ENCODE results near the gene UTF1.

The UTF1 gene, protein sequence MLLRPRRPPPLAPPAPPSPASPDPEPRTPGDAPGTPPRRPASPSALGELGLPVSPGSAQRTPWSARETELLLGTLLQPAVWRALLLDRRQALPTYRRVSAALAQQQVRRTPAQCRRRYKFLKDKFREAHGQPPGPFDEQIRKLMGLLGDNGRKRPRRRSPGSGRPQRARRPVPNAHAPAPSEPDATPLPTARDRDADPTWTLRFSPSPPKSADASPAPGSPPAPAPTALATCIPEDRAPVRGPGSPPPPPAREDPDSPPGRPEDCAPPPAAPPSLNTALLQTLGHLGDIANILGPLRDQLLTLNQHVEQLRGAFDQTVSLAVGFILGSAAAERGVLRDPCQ

DNA sequence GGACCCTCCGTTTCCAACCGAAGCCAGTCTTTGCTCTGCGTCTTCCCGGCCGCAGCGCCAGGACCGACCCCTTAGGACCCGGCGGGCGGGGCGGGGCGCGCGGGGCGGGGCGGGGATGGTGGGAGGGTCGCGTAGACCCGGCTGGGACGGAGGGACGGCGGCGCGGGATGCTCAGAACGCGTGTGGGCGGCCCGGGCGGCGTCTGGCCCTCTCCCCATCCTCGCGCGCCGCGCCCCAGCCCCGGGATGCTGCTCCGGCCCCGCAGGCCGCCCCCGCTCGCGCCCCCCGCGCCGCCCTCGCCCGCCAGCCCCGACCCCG, at the start of gene UTF1:
Gene UTF1 (plus strand): TSS at position 174 of the 318 bp plus-strand sequence. CDS start 72 bp downstream, at position 246.
- DNase-seq (ENCODE audit: low read depth) = no peak

DNA sequence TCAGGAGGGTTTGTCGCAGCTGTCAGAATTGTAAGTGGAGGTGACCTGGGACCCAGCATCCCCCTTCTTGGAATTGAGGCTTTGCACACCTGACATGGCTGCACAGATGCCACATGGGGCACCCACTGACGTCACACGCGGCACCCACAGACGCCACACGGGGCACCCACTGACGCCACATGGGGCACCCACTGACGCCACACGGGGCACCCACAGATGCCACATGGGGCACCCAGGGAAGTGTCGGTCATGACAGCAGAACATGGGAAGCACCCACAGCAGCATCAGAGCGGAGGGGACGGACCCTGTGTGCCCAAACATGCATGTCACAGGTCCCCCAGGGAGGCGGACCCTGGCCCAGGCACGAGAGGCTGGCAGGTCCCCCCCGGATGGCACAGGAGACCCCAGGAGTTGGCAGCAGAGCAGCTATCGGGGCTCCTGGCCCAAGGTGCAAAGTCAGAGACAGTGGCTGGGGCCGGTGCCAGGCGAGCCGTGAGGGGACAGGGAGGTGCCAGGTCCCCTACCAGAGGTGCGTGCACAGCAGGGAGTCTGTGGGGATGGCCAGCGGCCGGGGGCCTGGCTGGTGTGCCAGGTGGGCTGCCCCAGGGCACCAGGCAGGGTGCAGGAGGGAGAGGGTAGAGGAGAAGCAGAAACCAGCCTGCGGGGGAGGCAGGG, 48.9 kb upstream of the UTF1 start:
- DNase-seq (ENCODE audit: low read depth) = no peak

DNA sequence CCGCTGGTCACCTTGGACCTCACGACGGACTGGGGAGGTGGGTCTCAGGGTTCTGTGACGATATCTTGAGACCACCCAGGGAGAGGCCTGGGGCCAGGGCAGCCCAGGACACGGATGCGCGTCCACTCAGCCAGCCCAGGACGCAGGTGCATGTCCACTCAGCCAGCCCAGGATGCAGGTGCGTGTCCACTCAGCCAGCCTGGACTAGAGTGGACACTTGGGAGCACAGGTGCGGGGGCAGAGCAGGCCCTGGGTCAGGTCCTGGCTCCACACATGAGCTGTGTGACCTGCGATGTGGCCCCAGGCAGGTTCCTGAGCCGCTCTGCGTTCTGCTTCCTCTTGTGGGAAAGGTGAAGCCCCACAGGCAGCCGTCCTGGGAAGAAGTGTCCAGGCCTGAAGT, 47.8 kb upstream of the UTF1 start:
- DNase-seq (ENCODE audit: low read depth) = no peak

DNA sequence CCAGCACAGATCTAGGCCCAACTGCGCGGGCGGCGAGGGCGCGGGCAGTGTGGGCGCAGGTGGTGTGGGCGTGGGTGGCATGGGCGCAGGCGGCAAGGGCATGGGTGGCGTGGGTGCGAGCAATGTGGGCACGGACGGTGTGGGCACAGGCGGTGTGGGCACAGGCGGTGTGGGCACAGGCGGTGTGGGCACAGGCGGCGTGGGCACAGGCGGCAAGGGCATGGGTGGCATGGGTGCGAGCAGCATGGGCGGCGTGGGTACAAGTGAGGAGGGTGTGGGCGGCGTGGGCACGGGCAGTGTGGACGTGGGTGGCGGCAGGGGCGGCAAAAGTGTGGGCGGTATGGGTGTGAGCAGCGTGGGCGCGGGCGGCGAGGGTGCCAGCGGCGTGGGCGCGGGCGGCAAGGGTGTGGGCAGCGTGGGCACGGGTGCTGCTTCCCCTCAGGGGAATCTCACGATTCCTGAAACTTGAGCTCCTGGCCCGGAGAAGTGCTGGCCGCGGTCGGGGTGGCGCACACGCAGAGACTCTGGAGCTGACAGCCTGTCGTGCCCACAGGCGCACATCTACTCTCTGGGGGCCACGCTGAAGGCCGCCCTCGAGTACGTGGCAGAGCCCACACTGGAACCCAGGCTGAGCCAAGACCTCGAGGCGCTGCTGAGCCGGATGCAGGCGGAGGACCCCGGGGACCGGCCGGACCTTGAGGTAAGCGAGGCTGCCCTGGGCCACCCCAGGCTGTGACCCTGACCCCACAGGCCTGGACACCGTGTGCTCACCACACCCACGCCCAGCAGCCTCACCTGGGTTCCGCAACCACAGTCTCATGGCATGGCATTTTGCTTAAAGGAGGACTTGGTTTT, 47.0 kb upstream of the UTF1 start:
- no peak for DNase-seq (ENCODE audit: low read depth)

DNA sequence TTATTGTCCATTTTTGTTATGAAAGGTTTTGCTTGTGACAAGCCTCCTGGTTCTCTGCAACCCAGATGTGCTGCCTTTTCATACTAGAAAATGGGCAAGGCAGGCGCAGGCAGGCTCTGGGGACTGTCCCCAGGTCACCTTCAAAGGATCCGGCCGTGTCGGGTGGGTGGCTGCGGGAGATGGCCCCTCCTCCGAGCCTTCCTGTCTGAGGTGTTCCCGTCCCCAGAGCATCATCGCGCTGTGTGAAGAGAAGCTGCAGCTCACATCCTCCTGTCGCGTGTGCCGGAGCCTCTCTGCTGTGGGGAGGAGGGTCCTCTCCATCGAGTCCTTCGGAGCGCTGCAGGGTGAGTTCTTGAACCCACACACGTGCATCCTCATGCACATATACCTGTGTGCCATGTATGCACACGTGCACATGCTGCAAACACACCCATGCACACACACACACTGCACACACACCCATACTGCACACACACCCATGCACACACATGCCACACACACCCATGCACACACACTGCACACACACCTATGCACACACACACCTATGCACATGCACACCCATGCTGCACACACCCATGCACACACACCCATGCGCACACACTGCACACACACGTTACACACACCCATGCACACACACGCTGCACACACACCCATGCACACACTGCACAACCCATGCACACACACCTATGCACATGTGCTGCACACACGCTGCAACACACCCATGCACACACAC, 46.2 kb upstream of the UTF1 start:
- no peak for DNase-seq (ENCODE audit: low read depth)

DNA sequence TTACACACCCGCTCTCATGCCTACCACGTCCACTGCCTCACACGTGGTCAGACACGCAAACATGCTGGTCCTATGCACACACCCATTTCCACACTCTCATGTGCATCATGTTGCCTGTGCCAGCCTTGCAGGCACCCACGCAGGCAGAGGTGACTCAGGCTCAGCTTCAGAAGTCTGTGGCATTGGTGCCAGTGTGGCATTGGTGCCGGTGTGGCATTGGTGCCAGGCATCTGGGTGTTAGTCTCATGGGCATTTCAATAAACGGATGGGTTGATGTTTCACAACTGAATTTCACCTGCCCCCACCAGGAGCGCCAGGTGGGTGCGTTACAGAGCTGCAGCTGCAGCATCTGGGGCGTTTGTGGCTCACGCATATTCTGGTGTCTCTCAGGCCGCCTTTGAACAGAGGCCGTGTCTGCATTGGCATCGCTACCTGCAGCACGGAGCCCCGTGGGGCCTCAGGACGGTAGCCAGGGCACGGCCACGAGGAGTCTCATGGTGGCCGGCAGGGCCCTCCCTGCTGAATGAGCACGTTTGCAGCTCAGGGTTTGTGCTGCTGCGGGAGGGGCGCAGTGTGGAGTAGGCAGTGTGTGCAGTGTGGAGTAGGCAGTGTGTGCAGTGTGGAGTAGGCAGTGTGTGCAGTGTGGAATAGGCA, 45.3 kb upstream of the UTF1 start:
- DNase-seq (ENCODE audit: low read depth) = no peak

DNA sequence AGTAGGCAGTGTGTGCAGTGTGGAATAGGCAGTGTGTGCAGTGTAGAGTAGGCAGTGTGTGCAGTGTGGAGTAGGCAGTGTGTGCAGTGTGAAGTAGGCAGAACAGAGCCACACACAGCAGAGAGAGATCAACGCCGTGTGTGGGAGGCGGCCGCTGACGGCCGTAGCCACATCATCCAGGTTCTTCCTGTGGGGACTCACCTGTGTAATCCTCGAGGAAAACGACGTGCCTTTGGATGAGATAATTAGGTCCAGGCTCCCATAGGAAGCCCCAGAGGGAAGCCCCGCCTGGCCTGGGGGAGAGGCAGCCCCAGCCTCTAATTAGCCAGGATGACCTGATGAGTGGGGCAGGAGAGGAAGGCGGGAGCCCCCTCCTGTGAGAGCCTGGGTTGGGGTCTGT, 44.6 kb upstream of the UTF1 start:
- no peak for DNase-seq (ENCODE audit: low read depth)

DNA sequence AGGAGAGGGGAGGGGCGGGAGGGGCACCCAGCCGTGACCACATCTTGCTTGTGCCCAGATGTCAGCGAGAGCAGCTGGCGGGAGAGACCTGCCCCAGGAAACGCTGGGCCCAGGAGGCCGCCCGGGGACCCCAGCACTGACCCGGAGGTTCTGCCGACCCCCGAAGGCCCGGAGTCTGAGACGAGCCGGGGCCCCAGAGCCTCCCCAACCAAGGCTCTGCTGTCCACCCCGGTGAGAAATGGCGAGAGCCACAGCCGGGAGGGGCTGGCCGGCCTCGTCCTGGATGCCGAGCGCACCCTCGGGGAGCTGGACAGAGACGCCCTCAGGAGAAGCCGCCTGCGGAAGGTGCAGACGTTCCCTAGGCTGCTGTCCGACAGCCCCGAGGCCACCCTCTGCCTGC, 44.1 kb upstream of the UTF1 start:
- DNase-seq (ENCODE audit: low read depth) = no peak

DNA sequence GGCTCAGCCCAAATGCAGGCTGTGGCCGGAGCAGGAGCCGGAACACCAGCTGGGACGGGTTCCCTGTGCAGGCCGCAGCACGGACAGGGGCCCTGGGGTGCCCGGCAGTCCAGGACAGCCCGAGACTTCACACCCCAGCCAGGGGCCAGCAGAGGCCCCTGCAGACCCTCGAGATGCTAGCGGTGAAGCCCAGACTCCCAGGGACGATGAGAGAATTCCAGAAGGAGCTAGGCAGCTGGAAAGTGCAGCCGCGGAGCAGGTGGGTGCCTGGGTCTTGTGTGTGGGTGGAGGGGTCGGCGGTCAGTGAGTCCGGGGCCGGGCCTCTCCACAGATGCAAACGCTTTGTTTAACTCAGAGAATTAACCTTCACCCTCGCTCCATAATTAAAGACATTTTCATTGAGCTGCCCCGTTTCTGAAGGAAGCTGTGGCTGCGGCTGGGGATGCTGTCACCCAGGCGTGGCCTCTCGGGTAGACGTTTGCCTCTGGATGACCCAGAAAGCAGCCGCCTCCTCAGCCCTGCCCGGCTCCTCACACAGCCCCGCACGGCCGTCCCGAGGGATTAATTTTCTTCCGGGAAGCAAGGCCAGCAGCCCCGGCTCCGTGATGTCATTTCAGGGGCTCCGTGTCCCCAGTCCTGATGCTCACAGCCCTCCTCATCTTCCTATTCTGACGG, 43.5 kb upstream of the UTF1 start:
- no peak for DNase-seq (ENCODE audit: low read depth)

DNA sequence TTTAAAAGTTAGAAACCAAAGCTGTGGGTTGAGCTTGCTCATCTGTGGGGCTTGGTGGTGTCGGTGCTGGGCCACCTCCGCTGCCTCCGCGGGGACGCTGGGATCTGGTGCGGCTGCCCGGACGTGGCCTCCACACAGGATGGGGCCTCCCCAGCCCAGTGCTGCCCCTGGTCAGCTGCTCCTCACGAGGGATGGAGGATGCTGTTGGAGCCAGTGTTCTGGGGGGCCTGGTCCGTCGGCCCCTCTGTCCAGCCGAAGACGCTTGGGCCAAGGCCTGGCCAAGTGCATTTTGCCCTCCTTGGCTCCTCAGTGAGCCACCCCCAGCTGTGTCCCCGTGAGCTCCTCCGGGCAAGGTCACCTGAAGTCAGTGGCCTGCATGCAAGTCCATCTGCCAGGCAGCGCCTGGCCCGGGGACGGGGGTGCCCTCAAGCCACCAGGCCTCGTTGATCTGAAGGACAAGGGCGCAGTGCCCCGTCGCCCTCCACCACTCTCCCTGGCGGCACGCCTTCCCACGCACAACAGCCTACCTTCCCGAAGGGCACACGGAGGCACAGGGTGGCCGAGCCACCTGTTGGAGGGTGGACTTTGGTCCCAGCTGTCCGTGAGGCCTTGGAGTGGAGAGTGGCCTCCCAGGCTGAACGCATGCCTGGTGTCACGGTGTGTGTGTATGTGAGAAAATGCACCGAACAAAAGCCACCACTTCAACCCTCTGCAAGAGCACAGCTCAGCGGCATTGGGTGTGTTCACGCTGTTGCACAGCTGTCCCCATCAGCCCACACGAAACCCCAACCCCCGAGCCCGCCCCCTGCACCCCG, 42.7 kb upstream of the UTF1 start:
- no peak for DNase-seq (ENCODE audit: low read depth)

DNA sequence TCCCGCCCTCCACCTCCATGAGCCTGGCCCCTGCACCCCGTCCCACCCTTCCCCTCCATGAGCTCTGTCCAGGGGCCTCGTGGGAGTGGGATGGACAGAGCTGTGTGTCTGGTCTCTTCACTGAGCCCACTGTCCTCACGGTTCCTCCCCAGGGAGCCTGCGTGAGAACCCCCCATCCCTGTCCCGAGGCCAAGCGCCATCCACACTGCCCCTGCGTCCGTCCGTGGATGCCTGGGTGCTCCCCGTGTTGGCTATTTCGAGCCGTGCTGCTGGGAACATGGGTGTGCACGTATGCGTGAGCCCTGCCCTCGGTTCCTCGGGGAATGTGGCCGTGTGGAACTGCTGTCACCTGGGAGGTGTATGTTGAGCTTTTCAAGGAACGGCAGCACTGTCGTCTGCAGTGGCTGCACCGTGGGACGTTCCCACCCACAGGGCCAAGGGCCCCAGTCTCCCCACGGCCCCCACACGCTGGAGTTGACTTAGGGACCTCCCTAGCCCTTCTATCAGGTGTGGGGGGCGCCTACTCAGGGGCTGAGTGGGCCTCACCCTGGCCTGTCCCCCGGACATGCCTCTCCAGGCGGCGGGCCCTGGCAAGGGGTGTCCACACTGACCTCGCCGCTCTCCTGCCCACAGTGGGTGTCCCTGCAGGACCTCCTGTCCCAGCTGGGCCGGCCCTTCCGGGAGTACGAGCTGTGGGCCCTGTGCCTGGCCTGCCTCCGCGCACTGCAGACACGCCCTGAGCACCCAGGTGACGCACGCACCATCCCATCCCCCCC, 41.9 kb upstream of the UTF1 start:
- no peak for DNase-seq (ENCODE audit: low read depth)

DNA sequence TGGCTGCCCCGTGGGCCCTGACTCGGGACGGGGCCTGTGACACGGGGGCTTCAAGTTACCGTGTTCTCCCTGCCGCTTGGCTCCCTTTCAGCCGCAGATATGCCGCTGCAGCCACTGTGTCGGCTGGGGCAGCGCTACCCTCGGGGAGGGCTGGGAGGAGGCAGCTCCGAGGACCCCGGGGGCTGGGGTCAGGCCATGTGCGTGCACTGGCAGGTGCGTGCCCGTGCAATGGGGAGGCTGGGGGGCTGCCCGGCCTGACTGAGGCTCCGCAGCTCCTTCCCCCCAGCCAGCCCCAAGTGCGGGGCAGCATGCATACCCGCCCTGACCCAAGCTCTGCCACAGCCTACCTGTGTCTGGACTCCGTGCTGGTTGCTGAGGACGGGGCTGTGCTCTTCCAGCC, 40.8 kb upstream of the UTF1 start:
- no peak for DNase-seq (ENCODE audit: low read depth)

DNA sequence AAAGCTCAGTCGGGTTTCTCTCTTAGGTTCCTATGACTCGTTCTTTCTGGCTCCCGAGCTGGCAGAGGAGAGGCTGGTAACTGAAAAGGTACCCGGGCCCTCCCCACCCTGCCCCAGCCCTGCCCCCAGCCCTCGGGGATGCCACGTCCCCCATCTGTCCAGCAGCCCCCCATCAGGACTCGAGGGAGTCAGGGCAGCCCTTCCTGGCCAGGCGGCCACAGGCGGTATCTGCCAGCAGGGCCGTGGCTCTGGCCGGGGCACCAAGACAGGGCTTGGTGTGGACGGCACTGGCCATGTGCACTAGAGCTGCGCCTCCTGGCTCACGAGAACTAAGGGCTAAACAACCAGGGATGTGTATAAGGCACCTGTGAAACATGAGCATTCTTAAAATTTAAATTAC, 40.3 kb upstream of the UTF1 start:
- no peak for DNase-seq (ENCODE audit: low read depth)

DNA sequence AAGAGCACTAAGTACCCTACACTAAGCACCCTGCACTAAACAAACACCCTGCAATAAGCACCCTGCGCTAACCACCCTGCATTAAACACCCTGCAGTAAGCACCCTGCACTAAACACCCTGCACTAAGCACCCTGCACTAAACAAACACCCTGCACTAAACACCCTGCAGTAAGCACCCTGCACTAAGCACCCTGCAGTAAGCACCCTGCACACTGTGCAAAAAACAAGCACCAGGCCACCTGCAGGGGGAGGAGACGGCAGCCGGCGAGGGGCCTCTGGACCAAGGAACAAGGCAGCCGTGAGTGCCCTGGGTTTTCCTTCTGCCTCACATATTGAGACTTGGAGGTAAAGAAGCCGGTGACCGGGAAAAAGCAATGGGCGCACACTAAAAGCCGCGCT, 39.8 kb upstream of the UTF1 start:
- DNase-seq (ENCODE audit: low read depth) = no peak

DNA sequence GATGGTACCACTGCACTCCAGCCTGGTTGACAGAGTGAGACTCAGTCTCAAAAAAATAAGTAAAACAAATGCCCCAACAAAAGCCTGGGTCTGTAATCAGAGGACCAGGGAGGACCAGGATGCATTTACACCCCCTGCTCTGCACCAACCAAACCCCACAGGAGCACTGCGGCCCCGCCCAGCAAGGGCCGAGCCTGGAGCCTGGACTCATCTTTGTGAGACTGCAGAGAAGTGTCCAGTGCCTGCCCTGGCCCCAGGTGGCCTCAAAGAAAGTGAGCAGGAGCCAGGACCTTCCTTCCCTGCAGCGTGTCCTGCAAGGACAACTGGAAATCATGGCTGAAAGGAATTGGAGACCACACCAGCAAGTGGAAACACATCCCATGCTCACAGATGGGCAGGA, 38.4 kb upstream of the UTF1 start:
- no peak for DNase-seq (ENCODE audit: low read depth)

DNA sequence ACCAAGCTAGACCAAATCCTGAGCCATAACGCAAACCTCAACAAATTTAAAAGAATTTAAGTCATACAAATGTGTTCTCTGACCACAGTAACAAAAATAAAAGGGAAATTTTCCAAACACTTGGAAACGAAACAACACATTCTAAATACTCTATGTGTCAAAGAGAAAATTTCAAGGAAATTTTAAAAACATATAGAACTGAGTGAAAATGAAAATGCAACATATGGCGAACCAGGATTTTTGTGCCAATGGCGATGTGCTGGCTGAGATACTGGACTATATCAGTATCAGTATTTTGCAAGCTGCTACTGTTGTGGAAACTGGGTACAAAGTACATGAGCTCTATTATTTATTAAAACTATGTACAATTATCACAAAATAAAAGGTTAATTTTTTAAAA, 35.9 kb upstream of the UTF1 start:
- DNase-seq (ENCODE audit: low read depth) = no peak

DNA sequence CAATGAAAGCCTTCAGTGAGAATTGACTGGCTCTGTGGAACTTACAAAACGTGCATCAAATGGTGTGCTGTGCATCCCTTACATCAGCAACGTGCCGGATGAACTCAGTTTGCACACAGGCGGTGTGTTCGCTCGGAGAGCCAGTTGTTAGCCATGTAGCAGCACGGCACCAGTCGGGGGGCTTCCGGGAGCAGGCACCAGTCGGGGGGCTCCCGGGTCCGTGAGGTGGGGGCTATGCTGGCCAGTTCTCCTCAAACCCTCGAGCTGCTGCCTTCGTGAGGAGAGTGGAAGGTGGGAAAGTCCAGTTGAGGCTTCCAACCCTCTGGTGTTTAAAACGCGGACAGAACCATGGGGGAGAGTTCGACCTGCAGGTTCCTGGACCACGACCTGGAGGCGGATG, 34.9 kb upstream of the UTF1 start:
- no peak for DNase-seq (ENCODE audit: low read depth)

DNA sequence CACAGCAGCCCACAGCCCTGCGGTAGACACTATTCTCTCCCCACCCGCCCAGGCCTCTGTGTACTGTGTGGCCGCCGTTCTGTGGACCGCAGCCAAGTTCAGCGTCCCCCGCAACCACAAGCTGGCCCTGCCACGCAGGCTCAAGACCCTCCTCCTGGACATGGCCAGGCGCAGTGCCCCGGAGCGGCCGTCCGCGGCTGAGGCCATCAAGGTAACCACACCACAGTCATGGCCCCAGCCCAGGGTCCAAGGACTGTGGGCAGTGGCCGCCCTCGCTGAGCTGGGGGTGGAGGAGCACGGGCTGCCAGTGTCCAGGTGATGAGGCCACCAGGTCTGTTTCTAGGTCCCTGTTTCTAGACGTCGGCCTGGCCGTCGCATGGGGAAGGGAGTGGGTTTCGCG, 34.4 kb upstream of the UTF1 start:
- DNase-seq (ENCODE audit: low read depth) = no peak

DNA sequence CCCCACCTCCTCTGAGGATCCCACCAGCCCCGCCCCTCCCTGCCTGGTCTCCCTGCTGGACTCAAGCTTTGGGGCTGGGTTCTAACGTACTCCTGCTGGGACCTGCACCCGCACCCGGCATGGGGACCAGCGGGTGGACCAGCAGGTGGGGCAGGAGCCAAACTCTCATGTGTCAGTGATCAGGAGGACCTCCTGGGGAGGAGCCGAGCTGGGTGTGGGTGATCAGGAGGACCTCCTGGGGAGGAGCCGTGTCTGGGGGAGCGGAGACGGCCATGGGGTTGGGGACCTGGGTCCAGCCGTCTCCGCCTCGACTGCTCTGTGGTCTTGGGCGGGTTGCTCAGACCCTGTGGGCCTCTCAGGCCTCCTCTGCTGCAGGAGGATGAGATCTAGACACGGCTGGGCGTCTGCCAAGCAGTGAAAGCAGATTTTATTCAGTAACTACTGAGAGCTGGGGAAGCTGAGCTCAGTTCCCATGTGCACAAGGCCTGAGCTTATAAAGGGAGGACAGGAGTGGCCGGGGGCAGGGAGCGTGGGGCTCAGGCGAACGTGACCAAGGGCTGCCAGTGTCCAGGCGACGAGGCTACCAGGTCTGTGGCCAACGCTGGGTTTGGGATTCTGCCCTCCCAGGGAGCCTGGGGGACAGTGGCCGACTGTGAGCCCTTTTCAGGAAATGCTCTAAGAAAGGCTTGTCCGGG, 33.6 kb upstream of the UTF1 start:
- no peak for DNase-seq (ENCODE audit: low read depth)

All from non-pigmented ciliary epithelial cell (primary cell).